GM21529 (cell line): ENCODE results near the gene LPP.
A peak's percentile ranks its signal among the peaks of the same experiment; 100 is the strongest.
"Not testable (repeated sequence)": the region's sequence is repeated elsewhere in the genome, so short reads cannot be mapped to it uniquely, and the experiment has no call there.

Experiments used
- ATAC-seq: cut with Tn5 transposase; IDR thresholded peaks from one replicate; pipeline ENCODE4 v1.9.1; 2021; ENCODE audit not compliant: unreplicated experiment

Gene LPP

GRCh38 chr3:188154014-188154808 is at the start of gene LPP:
TSS of gene LPP (plus strand) at chr3:188154157. CDS start at chr3:188406121, 251,964 bp downstream.
- peak; percentile 81 for ATAC-seq

DNA sequence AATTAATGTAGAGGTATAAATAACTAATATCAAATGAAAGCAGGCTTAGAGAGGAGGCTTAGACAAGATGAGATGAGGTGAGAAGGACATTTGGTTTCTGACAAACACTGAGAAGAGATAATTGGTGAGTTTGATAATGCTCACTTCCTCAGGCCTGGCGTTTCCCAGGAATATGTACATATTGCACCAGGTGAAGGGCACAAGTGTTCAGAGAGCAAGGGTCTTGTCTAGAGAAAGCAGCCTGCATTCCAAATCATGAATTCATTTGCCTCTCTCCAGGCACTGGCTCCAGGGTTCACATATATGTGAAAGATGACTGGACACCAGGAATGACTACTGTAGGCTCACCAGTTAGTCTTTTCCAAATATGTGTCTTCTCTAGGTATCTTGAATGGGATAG is 48.0 kb upstream of the LPP start:
- no peak for ATAC-seq

DNA sequence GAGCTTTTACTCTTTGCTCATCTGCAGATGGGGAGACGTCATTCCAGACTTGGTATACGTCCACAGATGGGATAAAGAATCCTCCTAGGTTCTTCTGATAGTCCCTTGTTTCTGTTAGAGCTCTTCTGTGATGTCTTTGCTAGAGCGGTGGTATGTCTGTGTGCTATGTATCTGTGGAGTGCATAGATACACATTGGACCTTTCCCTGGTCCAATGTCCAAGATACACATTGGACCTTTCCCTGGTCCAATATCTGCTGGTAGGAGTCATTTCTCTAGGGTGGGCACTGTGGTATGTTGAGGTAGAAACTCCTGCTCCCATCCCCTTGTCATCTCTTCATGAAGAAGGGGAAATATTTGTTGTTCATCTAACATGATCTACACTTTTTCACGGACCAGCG is 47.5 kb upstream of the LPP start:
- no peak for ATAC-seq

- no peak for ATAC-seq
These were observed 46.8 kb upstream of the LPP start for GRCh38 chr3:188106887-188107830.

GRCh38 chr3:188108703-188109412 is 45.1 kb upstream of the LPP start:
- ATAC-seq, result no peak

GRCh38 chr3:188111002-188111584 is 42.9 kb upstream of the LPP start:
- ATAC-seq, result no peak

DNA sequence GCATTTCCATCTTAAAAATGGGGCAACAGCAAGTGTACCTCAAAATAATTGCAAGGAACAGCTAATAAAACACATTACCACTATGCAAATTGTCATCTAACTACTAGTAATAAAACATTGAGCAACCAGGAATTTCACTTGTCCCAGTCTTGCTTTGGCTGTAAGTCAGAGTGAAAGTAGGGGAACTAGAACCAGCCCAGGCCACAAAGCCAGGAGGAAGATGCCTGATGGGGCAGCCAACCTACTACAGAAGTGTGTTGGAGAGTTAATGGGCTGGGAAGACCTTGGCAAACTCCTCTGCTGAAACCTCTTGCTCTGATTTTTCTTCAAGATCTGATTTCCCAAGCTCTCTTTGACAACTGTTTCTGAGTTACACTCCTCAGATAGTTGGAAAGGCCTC is 40.2 kb upstream of the LPP start:
- no peak for ATAC-seq

- ATAC-seq, result no peak
These were observed 34.1 kb upstream of the LPP start for GRCh38 chr3:188119846-188120245.

- no peak for ATAC-seq
These were observed 31.3 kb upstream of the LPP start for GRCh38 chr3:188122571-188123169.

DNA sequence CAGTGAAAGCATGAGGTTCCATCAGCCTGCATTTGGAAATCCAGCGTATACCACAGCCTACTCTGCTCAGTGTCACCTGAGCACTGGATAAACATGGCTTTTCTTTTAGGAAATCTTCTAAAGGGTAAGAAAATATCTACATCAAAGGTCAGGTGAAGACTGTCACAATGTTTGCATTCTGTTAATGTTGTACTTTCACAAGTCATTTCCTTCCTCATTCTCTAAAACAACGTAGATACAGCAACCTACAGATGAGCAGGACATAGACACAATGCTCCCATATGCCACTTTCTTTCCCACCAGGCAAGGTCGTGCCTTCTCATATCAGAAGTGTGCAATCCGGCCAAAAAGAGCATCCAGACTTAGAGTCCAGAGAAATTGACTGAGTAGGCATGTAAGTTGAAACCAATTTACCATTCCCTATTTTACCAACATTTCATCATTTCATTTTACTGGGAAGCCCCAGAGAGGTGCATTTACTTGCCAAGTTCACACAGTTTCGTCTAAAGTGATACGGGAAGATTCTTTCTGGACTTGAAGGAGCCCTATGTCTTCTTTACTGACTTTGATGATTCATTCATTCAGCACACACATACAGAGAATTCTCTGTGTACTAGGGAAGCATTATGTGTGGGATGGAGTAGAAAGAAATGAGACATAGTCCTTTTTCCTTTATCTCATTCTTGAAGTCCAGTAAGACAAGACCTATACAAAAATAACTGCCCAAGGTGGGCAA is 30.6 kb upstream of the LPP start:
- no peak for ATAC-seq

- ATAC-seq, result no peak
These were observed 29.8 kb upstream of the LPP start for GRCh38 chr3:188124184-188124583.

- no peak for ATAC-seq
These were observed 28.9 kb upstream of the LPP start for GRCh38 chr3:188125076-188125475.

- no peak for ATAC-seq
These were observed 27.7 kb upstream of the LPP start for GRCh38 chr3:188126276-188126675.

DNA sequence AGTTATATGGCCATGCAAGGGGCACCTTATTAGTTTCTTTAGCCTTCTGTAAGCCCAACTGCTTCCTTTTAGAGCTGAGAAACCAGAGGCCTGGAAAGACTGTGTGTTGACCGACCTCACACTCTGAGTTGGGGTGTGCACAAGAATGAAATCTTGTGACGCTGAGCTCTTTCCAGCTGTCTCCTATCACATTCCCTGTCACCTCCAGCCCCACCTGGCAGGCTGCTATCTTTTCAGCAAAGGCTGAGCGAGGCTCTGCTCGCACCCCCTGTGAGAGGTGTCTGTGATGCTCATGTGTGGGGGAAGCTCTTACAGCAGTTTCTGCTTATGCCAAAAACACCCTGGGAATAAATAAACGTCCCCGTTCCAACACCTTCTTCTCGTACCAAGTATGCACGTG is 27.0 kb upstream of the LPP start:
- ATAC-seq, result no peak

DNA sequence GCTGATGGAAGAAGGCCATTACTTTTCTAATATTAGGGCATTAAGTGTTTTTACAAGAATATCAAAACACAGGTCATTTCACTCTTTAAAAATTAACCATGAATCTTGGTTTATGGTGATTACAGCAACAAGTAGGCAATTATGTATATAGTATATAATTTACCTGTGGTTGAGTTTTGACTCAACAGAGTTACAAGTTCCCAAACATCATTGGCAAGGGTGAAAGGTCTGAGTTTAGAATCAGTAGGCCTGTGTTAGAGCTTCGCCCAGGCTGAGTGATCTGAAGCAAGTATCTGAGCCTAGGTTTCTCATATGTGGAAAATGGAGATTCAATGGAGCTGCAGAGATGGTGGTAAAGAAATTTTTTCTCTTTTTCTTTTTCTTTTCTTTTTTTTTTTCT is 25.1 kb upstream of the LPP start:
- no peak for ATAC-seq

DNA sequence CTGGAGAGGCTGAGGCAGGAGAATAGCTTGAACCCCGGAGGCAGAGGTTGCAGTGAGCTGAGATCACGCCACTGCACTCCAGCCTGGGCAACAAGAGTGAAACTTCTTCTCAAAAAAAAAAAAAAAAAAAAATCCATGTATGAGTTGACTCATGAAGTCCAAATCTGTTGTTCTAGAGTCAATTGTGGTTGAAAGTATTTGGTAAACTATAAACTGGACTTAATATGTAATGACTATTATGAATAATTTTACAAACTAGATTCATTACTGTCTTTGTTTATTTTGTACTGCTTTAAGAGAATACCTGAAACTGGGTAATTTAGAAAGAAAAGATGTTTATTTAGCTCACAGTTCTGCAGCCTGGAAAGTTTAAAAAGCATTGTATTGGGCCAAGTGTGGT is 22.9 kb upstream of the LPP start:
- ATAC-seq, result not testable (repeated sequence)

DNA sequence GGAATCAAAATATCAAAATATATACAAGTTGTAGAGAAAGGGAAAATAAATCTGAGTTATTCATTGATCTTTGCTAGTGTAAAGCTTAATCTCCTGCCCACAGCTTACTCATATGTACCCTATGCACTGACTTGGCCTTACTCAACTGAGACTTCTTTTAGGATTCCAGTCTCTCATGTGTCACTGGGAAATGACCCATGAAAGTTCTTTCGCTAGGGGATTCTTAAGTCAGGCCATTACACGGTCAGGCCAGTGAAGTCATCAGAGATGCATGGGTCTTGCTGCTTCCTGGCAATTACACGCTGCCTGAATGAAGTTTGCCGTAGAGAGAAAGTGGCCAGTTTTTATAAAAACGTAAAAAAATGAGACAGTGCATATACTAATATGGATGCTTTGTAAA is 20.7 kb upstream of the LPP start:
- peak; percentile 56 for ATAC-seq

GRCh38 chr3:188133646-188134045 is 20.3 kb upstream of the LPP start:
- ATAC-seq, result no peak

DNA sequence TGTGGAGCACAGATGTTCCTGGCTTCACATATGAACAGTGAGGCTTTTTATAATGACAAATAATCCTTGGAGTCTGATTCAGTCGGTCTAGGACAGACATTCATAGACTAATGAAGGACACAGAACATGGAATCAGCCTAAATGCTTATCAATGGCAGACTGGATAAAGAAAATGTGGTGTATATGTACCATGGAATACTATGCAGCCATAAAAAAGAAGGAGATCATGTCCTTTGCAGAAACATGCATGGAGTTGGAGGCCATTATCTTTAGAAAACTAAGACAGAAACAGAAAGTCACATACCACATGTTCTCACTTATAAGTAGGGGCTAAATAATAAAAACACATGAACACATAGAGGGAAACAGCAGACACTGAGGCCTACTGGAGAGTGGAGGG is 19.9 kb upstream of the LPP start:
- ATAC-seq, result no peak

DNA sequence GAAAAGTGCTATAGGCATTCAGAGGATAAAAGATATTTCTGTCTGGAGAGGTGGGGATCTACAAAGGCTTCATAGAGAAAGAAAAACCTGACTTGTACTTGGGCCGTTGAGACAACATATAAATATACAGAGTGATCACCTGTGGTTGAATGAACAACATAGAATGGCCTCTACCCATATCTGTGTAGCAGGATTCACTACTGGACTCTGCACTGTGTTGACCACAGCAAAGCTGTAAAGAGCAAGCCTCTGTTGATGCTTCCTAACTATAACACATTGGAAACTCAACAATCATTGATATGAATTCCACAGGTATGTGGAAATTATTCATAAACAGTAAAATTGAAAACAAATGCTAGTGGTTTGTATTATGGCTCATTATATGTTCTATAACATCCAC is 19.1 kb upstream of the LPP start:
- ATAC-seq, result no peak
